HG02588 (cell line): ENCODE results near the gene FOXE1.

ENCODE experiments used
- ATAC-seq: cut with Tn5 transposase; IDR thresholded peaks from one replicate; pipeline ENCODE4 v1.9.1; 2021; ENCODE audit warnings: mild to moderate bottlenecking, moderate library complexity; ENCODE audit not compliant: unreplicated experiment

The FOXE1 gene

GRCh38 chr9:97853056-97853843 lies at the start of gene FOXE1:
FOXE1 (plus strand) TSS chr9:97853226; CDS start chr9:97853915, 689 bp downstream.
- ATAC-seq: no peak

DNA sequence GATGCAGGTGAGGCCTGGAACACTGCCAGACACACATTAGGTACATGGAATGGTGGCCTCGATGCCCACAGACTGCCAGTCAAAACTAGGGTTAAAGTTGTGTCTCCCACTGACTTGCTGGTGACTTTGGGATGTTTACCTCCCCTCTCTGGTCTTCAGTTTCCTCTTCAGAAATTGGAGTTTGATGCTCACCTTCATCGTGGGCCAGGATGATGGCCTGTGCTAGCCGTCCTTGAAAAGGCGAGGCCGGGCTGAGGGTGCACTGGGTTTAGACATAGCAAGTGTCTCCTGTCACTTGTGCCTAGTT lies 49.0 kb upstream of the FOXE1 start:
- no peak for ATAC-seq

- no peak for ATAC-seq
Measured at GRCh38 chr9:97806721-97807120, 46.3 kb upstream of the FOXE1 start.

DNA sequence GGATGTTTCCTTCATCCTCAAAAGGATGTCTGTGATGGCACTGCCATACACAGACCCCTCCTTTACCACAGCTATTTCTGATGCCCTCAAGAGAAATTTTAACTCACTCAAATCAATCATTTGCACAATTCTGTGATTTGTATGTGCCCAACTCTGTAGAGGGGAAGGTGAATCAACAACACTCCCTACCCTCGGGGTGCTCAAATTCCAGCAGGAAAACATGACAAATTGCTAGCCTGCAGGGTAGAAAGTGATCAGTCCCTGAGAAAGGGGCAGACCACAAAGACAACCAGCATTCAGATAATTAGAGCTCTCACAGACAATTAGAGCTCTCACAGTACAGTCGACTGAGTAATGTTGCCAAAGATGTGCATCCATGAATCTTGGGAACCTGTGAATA lies 45.3 kb upstream of the FOXE1 start:
- no peak for ATAC-seq

GRCh38 chr9:97808415-97808814 lies 44.6 kb upstream of the FOXE1 start:
- ATAC-seq: no peak

DNA sequence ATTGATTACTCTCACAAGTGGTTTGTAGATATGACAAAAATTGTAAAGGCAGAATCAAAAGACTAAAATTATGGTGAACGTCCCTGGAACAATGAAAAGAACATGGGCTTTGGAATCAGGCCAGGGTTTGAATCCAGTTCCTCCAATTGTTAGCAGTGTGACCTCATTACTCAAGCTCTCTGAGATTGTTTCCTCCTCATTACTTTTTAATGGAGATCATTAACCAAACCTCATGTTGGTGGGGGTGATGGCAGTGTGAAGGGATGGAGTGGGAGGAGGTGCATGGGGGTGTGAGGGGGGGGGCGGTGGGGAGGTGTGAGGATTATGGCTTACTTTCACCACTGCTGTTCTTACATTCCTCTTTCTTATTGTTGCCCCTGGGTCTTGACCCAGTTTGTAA lies 44.1 kb upstream of the FOXE1 start:
- ATAC-seq: no peak

- ATAC-seq: no peak
Measured at GRCh38 chr9:97809666-97810344, 43.2 kb upstream of the FOXE1 start.

DNA sequence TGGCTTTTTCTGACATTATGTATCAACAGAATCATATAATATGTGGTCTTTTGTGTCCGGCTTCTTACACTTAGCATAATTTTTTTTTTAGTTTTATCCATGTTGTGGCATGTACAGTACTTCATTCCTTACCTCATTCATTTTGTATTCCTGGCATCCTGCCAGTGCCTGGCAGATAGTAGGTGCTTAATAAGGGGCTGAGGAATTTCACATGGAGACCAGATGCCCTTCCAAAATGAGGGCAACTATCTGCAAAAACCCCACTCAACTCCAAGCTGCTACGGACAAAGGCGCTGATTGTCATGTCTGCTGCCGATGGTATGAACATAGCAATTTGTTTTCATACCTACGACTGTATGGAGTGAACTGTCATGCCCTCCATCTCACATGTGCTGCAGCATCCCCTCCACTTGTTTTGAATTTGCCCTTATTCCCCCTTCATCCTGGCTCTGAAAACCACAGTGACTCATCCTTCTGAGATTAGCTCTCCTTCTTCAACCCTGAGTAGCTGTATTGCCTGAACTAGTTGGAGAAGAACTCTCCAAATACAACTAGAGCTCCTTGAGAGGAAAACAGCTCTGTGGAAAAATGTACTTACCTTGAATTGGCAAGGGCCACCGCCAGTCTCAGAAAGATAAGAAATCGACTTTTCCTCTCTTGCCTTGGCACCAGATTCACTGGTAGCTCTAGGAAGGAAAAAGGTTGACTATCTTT lies 41.3 kb upstream of the FOXE1 start:
- ATAC-seq: no peak

GRCh38 chr9:97812247-97812543 lies 40.8 kb upstream of the FOXE1 start:
- no peak for ATAC-seq

DNA sequence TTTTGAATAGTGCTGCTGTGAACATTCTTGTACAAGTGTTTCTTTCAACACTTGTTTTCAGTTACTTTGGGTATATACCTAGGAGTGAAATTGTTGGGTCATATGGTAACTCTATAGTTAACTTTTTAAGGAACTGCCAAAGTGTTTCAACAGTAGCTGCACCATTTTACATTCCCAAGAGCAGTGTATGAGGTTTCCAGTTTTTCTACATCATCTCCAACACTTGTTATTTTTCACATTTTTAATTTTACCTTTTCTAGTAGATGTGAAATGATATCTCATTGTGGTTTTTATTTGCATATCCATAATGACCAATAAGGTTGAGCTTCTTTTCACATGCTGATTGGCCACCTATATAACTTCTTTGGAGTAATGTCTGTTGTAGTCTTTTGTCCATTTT lies 40.0 kb upstream of the FOXE1 start:
- ATAC-seq: no peak

DNA sequence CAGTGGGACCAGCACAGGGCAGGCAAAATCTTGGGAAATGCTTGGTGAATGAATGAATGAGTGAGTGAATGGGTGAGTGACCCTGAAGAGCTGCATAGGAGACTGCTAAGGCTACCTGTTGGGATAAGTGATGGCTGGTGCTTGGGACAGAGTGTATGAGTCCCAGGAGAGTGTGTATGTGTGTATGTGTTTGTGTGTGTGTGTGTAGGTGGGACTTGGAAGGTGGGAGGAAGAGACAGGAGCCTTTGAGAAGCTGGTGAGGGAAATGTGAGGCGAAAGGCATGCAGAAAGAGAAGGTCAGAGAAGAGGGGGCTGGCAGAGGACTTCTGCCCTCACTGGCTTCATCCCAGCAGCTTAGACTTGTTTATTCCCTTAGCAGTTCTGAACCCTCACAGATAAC lies 33.3 kb upstream of the FOXE1 start:
- ATAC-seq: no peak

DNA sequence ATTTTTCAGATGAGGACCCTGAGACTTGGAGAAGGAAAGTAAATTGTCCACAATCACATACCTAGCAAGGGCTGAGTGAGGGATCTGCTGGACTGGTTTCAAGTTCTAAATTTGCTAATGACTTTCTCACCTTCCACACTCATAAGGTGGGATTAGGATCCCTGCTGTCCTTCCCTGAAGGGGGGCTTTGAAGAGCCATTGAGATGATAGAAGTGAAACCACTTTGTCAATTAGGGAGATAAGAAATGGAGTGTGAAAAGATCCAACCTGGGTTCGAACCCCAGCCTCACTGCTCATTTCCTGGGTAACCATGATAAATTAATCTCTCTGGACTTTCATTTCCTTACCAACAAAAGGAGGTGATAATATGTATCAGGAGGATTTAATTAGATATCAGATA lies 32.7 kb upstream of the FOXE1 start:
- no peak for ATAC-seq

DNA sequence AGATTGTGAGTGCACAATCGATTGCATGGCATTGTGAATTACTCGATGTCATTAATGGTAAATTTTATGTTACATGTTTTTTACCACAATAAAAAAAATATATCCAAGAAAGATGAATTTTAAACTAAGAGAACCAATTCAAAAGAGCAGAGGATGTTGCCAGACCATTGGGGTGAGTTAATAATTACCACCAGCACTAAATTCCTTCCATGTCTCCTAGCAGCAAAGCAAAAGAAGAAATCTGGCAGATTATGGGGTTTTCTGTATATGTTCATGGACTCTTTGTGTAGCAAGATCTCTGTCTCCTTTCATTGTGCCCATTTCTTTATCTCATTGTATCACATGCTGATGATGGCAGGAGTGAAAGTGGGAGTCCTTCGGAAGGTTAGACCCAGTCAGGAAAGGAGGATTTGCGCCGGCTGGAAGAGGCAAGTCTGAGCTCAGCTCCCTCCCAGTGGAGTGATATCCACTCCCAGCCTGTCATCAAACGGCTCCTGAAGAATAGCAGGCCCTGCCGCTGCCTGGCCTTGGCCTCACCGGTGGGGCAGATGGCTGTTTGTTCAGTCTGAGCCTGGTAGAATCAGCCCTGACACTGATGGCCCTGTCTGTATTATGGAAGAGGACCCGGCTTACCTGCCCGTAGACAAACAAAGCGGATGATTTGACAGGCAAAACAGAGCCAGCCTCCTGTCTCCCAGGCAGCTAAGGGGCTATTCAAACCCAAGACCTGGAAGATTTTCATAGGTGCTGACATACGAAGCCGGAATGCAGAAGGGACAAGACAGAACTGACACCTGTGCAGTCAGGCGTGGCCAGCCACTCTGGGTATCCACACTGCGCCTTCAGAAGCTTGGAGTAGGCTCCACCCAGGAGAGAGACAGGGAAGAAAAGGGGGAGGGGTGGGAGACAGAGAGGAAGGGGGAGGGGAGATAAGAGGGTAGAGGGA lies 21.9 kb upstream of the FOXE1 start:
- no peak for ATAC-seq

GRCh38 chr9:97831843-97832636 lies 21.0 kb upstream of the FOXE1 start:
- no peak for ATAC-seq

- no peak for ATAC-seq
Measured at GRCh38 chr9:97840521-97840920, 12.5 kb upstream of the FOXE1 start.

DNA sequence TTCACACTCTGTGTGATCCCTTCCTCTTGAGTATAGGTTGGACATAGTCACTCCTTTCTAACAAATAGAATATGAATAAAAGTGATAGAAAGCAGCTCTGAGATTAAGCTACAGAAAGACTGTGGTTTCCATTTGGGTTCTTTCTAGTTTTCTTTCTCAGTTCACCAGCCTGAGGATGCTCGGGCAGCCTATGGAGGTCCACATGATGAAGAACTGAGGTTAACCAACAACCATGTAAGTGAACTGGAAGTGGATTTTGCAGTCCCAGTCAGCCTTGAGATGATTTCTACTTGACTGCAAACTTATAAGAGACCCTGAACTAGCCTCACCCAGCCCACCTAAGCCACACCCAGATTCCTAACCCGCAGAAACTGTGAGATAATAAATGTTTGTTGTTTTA lies 10.1 kb upstream of the FOXE1 start:
- ATAC-seq: no peak

DNA sequence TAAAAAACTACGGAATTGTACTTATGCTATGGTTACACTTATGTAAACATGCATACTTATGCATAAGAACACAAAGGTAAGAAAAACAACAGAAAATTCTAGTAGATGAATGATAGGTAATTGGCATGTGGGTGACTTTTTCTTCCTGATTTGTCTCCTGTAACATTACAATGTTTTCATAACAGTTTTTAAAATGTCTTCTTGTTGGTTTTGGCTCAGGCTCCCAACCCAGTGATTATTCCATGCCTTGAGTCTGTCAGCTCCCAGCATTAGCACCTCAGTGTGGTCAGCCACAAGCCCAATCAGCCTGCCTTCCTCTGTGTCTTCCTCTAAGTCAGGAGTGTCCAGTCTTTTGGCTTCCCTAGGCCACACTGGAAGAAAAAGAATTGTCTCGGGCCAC lies 7.9 kb upstream of the FOXE1 start:
- ATAC-seq: no peak

GRCh38 chr9:97845763-97846162 lies 7.3 kb upstream of the FOXE1 start:
- ATAC-seq: no peak

GRCh38 chr9:97846347-97846746 lies 6.7 kb upstream of the FOXE1 start:
- no peak for ATAC-seq

DNA sequence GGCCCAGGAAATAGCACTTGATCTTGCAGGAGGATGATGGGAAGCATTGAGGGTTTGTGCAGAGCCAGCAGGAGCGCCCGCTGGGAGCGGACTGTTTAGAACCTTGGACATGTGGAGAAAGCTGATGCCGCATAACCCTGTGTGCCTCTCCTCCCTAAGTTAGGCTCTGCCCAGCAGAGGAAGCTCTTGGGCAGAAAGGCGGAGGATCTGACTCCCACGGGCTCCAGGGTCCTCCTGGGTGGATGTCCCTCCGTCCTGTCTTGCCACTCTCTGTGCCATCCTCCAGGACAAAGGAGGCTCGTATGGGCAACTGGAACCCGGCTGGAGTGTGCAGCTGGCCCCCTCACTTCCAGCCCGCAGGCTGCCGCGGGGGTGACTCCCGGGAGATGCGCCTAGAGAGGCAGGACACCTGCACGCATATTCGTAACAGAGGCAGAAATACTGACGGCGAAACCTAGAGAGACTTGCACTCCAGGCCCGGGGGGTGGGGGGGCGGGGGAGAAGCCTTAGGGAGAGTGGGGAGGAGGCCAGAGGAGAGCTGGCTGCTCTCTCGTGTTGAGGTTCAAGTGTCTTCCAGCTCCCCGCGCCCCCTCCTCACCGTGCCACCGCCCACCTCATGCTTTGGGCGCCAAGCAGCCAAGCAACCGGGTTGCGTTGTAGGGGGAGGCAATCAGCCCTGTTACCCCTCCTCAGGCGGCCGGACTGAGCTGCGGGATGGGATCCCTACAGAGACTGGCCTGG lies 5.4 kb upstream of the FOXE1 start:
- ATAC-seq: no peak
